ENCODE measurements around the gene NECTIN2.
"Not testable (repeated sequence)": the region's sequence is repeated elsewhere in the genome, so short reads cannot be mapped to it uniquely, and the experiment has no call there.

DNA sequence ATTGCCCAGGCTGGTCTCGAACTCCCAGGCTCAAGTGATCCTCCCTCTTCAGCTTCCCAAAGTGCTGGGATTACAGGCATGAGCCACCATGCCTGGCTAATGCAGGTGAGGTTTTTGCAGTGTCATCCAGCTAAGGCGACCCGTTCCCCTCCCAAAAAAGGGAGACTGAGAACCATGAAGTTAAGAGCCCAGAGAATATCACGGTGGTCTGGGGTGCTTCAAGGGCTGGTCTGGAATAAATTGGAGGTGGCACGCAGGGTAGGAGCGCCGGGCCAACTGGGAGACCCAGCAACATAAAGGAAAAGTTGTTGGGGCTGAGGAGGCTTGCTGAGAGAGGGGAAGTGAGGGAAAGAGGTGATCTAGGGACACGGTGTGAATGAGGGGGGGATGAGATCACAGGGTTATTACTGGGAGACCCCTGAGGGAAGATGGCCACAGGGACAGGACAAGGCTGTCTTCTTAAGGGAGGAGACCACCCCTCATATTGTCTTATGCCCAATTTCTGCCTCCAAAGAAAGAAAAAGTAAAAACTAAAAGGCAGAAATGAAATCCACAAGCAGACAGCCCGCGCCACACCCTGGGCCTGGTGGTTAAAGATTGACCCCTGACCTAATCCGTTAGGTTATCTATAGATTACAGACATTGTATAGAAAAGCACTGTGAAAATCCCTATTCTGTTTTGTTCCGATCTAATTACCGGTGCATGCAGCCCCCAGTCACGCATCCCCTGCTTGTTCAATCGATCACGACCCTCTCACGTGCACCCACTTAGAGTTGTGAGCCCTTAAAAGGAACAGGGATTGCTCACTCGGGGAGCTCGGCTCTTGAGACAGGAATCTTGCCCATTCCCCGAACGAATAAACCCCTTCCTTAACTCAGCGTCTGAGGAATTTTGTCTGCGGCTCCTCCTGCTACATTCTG is 67.7 kb downstream of the NECTIN2 start:
- TF ChIP-seq, protein P1, sequence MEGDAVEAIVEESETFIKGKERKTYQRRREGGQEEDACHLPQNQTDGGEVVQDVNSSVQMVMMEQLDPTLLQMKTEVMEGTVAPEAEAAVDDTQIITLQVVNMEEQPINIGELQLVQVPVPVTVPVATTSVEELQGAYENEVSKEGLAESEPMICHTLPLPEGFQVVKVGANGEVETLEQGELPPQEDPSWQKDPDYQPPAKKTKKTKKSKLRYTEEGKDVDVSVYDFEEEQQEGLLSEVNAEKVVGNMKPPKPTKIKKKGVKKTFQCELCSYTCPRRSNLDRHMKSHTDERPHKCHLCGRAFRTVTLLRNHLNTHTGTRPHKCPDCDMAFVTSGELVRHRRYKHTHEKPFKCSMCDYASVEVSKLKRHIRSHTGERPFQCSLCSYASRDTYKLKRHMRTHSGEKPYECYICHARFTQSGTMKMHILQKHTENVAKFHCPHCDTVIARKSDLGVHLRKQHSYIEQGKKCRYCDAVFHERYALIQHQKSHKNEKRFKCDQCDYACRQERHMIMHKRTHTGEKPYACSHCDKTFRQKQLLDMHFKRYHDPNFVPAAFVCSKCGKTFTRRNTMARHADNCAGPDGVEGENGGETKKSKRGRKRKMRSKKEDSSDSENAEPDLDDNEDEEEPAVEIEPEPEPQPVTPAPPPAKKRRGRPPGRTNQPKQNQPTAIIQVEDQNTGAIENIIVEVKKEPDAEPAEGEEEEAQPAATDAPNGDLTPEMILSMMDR (IDR thresholded peaks at IDR 0.05; ENCODE audit: poor library complexity) = not testable (repeated sequence)
- TF ChIP-seq EZH2 (IDR thresholded peaks at IDR 0.05; ENCODE audit: borderline replicate concordance); EZH2phosphoT487 (IDR thresholded peaks at IDR 0.05; ENCODE audit: low read depth, severe bottlenecking, unreplicated experiment): not testable (repeated sequence)

All from hepatocyte (in vitro differentiated cells).